Vagina (tissue), 2 donors: Measurements from ENCODE around the gene TTLL5.

Experiments used
- CTCF ChIP-seq, 3 experiments: fragments of 450-650 bp in 2 of 3; fragments of 200-600 bp in 1 of 3; sonication (generic) in 1 of 3; IDR thresholded peaks; one replicate each; pipeline ENCODE4 v1.5.1; 2017 to 2019; ENCODE audit warnings: antibody characterized with exemption in 3 of 3, mild to moderate bottlenecking in 2 of 3, moderate library complexity in 2 of 3
- POLR2A ChIP-seq, 2 donors: fragments of 450-650 bp; IDR thresholded peaks; one replicate each; pipeline ENCODE4 v1.6.1; 2017; ENCODE audit warnings: antibody characterized with exemption in 2 of 2, mild to moderate bottlenecking in 2 of 2, moderate library complexity in 2 of 2

- TF ChIP-seq CTCF (IDR thresholded peaks at IDR 0.05) (no peak), POLR2A (IDR thresholded peaks at IDR 0.05) (no peak)
These were observed 163.3 kb downstream of the TTLL5 start for GRCh38 chr14:75824318-75824717.
